T follicular helper cell (primary cell): Measurements from ENCODE around the gene KHDC1.
"Not testable (repeated sequence)": the region's sequence is repeated elsewhere in the genome, so short reads cannot be mapped to it uniquely, and the experiment has no call there.

Experiments
- DNase-seq: peaks from one replicate; pipeline ENCODE4 v3.0.0-alpha.2; 2020; ENCODE audit warnings: low read depth

KHDC1 gene

DNA sequence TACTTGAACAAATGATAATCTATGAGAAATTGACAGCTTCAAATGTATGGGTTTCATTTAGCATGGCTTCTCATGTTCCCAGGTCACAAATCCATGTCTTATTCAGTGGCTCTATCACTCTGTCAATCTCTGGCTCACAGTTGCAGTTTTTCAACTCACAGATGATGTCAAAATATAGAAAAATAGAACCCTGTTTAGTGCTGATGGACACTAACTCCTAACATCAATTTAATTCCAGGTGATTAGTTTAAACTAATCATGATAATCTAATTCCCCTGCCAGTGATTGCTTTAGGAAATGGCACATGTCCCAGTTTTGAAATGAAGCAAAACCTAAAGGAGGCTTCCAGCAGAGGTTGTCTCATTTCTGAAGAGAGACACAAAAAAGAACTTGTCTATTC, 13.0 kb downstream of the KHDC1 start:
- DNase-seq, result no peak

DNA sequence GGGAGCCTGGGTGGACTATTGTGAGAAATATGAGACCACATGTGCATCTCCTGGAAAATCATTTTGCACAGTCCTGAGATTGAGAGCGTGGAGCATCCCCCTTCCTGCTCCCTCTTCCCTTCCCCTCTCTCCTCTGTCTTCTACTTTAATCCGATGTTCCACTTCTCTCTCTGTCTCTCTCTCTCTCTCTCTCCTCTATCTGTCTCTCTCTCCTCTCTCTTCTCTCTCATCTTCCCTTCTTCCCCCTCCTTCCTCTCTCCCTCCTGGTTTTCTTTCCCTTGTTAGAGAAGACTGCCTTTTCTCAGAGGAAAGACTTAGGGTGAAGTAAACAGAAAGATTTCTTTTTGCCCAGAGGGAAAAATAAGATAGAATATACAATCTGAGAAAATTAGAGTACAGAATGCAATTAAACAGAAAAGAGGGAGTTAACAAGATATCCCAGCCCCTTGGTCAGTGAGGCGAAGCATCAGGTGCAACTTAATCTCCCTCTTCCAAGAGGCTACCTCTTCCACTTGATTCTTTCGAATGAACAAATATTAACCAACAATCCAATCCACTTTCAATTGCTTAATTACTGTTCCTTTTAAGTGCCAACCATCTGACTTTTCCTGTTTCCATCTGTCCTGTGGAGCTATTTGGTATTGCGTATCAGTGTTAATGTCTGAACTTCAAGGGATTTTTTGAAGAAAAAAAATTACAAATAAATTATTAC, 14.6 kb downstream of the KHDC1 start:
- DNase-seq, result no peak

DNA sequence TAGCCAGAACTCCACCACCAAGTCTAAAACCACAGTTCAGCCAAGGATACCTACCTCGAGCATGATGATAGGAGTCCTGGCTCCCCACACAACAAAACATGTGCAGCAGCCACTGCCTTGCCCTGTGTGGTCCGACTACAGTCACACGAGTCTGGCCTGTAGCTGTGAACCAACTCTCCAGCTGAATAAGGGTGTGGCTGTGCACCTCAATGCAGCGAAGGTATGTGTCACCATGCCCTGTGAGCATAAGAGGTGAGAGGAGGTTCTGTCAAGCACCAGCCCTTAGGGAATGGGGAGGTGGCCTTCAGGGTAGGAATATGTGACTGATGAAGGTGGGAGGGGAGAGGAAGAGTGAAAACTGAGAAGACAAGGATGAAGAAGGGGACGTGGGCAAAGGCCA, 21.0 kb downstream of the KHDC1 start:
- DNase-seq, result no peak

DNA sequence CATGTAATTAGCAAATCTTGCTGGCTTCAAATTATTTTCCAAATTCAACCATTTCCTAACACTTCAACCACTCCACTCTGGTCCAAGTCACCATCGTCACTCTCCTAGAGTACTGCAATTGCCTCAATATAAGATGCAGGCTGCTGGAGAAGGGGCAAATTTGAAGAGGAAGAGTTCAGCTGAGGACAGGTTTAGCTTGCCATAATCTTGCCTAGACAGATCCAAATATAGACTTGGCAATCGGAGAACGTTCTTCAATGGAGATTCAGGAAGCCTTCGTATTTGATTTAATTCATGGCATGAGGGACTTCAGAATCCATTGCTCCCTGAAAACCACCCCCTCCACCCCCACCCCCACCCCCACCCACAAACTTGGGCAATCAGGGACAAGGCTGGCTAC, 22.3 kb downstream of the KHDC1 start:
- DNase-seq, result no peak

DNA sequence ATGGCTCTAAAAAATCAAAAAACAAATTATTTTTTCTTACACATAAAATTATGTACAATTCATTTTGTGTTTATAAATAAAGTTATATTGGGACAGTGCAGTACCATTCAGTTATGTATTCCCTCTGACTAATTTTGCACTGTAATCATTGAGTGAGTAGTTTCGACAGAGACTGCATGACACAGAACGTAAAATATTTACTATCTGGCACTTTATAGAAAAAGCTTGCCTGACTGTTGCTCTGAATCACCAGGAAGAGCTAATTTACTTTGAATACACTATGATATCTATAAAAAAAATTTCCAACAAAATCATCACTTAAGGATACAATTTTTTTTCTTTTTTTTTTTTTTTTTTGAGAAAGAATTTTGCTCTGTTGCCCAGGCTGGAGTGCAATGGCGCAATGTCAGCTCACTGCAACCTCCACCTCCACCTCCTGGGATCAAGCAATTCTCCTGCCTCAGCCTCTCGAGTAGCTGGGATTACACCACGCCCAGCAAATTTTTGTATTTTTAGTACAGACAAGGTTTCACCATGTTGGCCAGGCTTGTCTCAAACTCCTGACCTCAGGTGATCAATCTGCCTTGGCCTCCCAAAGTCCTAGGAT, 26.7 kb downstream of the KHDC1 start:
- DNase-seq, result no peak

DNA sequence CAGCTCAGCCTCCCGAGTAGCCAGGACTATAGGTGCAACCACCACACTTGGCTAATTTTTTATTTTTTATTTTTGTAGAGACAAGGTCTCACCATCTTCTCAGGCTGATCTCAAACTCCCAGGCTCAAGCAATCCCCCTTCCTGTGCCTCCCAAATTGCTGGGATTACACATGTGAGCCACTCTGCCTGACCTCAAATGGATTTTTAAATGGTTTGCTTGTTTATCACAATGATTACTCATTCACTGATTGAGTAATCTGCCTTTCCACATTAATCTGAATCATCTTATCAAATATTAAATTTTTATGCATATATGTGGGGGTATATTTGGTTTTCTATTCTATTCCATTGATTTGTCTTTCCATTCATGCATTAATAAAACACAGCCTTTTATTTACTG, 28.3 kb downstream of the KHDC1 start:
- no peak for DNase-seq

DNA sequence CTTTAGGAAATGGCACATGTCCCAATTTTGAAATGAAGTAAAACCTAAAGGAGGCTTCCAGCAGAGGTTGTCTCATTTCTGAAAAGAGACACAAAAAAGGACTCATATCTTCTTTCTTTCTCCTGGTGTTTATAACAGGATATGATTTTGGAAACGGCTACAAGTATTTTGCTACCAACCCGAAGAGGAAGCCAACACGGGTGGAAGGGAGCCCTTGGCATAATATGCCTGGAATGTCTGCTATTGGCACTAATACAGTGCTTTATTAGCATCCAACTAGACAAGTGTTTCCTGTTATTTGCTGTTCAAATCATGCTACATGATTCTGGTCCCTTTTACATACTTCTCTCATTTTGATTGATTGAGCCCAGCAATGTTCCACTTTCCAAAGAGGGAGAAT, 29.0 kb downstream of the KHDC1 start:
- DNase-seq, result not testable (repeated sequence)

DNA sequence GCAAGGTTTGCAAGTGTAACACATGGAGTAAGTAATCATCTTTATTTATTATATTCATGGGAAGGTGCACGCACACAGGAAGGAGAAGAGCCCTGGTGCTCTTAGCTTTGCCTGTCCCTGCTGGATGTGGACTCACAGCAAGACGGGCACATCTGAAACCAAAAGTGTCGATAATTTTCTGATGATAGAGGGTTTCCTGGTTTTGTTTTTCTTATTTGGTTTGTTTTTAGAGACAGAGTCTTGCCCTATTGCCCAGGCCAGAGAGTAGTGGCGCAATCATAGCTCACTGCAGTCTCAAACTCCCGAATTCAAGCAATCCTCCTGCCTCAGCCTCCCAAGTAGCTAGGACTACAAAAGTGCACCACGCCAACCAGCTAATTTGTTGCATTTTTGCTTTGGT, 29.9 kb downstream of the KHDC1 start:
- no peak for DNase-seq

DNA sequence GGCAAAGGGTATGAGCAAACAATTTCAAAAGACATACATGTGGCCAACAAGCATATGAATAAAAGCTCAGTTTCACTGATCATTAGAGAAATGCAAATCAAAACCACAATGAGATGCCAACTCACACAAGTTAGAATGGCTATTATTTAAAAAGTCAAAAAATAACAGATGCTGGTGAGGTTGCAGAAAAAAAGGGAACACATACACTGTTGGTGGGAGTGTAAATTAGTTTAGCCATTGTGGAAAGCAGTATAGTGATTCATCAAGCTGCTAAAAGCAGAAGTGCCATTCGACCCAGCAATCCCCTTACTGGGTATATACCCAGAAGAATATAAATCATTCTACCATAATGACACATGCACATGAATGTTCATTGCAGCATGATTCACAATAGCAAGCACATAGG, 31.0 kb downstream of the KHDC1 start:
- no peak for DNase-seq

DNA sequence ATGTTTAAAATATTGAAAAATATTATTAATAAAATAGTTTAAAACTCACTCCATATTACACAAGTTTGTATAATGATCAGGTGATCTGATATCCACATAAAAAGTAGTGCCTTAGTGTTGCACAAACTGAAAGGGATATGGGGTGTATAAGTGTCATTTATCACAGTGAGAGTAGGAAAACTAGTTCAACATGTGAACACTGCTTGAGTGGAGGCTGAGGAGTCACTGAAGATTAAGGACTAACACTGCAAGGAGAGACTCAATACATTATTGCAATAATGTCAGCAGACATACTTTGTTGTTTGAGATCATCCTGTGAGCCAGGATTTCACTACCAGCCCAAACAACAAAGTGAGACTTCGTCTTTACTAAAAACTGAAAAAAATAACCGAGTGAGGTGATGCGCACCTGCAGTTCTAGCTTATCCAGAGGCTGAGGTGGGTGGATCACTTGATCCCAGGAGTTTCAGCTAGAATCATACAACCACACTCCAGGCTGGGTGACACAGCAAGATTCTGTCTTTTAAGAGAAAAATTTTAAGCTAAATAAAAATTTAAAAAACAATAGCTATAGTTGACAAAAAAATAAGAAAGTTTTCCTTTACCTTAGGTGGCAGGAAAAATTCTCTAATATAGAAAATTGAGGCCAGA, 35.3 kb downstream of the KHDC1 start:
- DNase-seq, result no peak

DNA sequence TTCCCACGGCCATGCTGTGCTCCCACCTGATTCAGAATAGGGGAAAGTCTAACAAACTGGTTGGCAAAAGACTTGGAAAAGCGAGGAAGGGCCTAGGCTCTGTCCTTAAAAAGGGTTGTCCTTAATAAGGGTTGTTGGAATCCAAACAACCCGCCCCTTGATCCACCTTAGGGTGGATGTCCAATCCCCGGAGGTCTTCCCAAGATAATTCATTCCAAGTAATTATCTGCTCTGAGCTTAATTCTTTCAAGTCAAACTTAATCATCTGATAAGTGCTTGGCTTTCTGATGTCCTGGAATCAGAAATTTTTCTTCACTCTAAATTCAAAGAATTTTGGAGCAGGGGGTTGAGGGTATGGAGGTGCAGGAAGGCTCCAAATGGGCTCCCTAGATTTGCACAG, 37.6 kb downstream of the KHDC1 start, which contains the start of gene KHDC1L:
KHDC1L (minus strand) TSS at position 101 of the 400 bp plus-strand sequence; CDS start at position 13, 88 bp downstream.
- no peak for DNase-seq

DNA sequence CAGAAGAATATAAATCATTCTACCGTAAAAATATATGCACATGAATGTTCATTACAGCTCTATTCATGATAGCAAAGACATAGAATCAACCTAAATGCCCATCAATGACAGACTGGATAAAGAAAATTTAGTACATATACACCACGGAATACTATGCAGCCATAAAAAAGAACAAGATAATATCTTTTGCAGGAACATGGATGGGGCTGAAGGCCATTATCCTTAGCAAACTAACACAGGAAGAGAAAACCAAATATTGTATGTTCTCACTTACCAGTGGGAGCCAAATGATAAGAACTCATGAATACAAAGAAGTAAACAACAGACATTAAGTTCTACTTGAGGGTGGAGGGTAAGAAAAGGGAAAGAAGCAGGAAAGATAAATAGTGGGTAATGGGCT, 46.1 kb downstream of the KHDC1 start:
- DNase-seq, result no peak

DNA sequence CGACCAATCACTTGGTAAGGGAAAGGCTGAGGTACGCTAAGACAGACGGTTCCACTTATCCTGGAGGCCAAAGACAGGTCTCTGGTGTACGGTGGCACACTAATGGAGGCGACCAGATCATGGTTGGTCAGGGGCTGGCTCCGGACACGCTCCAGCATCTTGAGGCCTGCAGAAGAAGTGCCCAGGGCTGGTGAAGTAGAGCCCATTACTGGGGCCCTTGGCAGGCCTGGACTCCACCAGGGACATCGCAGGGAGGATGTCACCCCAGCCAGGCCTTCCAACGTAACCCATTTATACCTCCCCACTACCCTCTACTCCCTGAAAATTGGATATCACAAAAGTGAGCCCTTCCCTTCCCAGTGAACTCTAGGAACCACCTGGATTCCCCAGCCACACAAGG, 53.9 kb downstream of the KHDC1 start:
- DNase-seq, result no peak

DNA sequence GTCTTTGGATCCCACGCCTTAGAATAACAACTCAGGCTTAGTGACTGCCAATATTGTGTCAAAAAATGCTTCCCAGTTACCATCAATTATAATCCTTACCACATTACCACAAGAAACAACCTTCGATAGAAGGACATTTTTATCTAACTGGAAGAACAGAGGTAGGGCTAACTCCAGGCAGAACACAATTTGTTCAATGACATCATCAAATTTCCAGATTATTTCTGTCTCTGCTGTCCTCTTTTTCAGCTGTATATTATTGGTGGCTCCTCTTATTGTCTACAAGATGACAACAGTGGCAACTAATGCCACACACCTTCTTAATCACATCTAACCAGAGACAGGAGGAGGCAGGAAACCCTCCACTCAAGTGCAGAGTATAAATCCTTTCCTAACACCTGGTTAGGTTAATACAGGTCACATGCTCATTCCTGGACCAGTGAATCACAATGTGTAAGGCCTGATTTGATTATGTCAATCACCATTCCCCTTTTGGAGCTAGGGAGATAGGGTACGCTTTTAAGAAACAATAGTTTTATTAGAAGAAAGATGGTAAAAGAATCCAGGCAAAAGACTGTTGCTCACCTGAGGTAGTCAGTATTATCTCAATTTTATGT, 55.7 kb downstream of the KHDC1 start:
- DNase-seq, result no peak

DNA sequence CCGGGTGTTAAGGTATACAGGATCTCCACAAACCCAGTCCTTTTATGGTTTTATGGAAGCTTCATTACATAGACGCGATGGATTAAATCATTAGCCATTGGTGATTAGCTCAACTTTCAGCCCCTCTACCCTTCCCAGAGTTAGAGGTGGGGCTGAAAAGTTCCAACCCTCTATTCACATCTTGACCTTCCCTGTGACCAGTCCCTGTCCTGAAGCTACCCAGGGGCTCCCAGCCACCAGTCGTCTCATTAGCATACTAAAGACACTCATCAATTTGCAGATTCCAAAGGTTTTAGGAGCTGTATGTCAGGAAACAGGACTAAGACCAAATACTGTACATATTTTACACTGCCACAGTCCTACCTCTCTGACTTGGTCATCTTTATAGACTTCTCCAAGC, 58.7 kb downstream of the KHDC1 start:
- no peak for DNase-seq

DNA sequence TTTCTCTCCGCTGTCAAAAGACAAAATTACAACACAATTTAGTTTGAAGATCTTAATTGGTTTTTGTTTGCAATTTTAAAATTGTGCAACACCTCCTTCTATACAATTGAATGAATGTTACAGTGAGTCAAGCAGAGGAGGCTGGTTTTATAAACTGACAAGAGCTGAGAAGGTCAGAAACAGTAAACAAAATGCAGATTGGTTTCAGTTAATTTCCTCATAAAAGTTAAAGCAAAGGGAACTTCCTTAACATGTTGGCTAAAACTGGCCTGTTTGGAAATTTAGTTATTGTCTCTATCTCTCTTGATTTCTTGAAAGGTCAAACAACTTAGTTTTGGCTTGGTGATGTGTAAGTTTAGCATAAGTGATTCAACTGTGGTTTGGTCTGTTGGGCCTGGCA, 59.9 kb downstream of the KHDC1 start:
- DNase-seq, result no peak

DNA sequence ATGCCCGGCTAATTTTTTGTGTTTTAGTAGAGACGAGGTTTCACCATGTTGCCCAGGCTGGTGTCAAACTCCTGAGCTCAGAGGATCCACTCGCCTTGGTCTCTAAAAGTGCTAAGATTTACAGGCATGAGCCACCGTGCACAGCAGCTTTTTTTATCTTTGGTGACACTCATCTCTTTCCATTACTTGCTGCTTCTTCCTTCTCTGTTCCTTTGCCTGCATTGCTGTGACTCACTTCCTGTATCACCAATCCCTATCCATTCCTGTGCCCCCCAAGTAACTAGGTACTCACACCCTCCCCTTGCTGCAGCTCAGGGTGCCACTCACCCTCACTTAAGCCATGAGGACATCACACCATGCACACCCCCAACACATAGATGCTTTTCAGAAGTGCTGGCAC, 62.3 kb downstream of the KHDC1 start:
- DNase-seq, result no peak

DNA sequence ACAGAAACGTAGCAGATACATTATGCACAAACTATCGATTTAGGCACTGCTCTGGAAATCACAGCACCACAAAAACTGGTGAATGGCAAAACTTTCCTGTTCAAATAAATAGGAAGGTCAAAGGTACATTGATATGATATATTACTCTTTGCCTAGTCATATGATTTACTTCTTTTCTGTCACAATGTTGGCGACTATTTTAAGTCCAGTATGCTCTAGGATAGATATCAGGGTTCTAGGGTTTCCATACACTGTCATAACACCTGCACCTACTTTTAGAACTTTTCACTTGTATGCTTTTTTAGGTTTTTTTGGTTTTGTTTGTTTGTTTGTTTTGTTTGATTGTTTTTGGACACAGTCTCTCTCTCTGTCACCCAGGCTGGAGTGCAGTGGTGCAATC, 62.7 kb downstream of the KHDC1 start:
- DNase-seq, result no peak

DNA sequence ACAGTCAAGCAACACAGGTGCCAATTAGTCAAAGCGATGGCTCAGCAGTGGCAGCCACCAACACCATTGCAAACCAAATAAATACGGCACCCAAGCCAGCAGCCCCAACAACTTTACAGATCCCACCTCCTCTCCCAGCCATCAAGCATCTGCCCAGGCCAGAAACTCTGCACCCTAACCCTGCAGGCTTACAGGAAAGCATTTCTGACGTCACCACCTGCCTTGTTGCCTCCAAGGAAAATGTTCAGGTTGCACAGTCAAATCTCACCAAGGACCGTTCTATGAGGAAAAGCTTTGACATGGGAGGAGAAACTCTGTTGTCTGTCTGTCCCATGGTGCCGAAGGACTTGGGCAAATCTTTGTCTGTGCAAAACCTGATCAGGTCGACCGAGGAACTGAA, 68.3 kb downstream of the KHDC1 start:
- DNase-seq, result no peak

DNA sequence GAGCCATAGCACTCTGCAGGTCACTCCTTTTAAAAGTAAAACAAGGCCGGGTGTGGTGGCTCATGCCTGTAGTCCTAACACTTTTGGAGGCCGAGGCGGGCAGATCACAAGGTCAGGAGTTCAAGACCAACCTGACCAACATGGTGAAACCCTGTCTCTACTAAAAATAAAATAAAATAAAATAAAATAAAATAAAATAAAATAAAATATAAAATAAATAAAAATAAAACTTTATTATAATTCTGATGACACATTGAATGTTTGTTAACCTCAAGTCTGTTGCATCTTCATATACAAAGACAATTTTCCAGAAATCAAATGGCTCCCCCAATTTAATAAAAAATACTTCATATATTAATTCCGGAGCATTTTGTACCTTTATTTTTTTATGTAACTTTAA, 69.7 kb downstream of the KHDC1 start:
- not testable (repeated sequence) for DNase-seq
